GM23338 (cell line): Measurements from ENCODE around the gene MAP2K7. TPM values are rescaled to one million over a fixed set of nuclear protein-coding genes. Genes with fewer than 3 reads are reported as not detected.

ENCODE experiments used
- ATAC-seq: fragments of 200-7000 bp; cut with Tn5 transposase; 3 replicates; pipeline ENCODE4 v1.9.1; 2020
- DNase-seq: peaks from one replicate; pipeline ENCODE4 v3.0.0-alpha.2; 2015; ENCODE audit warnings: low spot score
- H2AFZ ChIP-seq: fragments of 200-600 bp; sonication (generic); 2 replicates; pipeline ENCODE4 v1.8.0; 2016; ENCODE audit warnings: antibody characterized with exemption, mild to moderate bottlenecking, moderate library complexity
- H3F3A ChIP-seq: fragments of 200-600 bp; sonication (generic); replicated peaks from 2 replicates; pipeline ENCODE4 v1.8.0; 2017; ENCODE audit warnings: antibody characterized with exemption, mixed run types, low read depth
- H3K27ac ChIP-seq: fragments of 200-600 bp; sonication (generic); 2 replicates; pipeline ENCODE4 v1.6.1; 2016; ENCODE audit warnings: low read depth
- H3K27me3 ChIP-seq: fragments of 200-600 bp; sonication (generic); 2 replicates; pipeline ENCODE4 v1.8.0; 2016; ENCODE audit warnings: mild to moderate bottlenecking, mixed run types, moderate library complexity; ENCODE audit not compliant: insufficient read depth
- H3K36me3 ChIP-seq: fragments of 200-600 bp; sonication (generic); 2 replicates; pipeline ENCODE4 v1.8.0; 2016; ENCODE audit warnings: mild to moderate bottlenecking; ENCODE audit not compliant: insufficient read depth
- H3K4me1 ChIP-seq: fragments of 200-600 bp; sonication (generic); 2 replicates; pipeline ENCODE4 v1.8.0; 2016; ENCODE audit warnings: mild to moderate bottlenecking, moderate library complexity; ENCODE audit not compliant: insufficient read depth
- H3K4me2 ChIP-seq: fragments of 200-600 bp; sonication (generic); 2 replicates; pipeline ENCODE4 v1.7.1; 2017; ENCODE audit warnings: mixed run types
- H3K4me3 ChIP-seq: fragments of 200-600 bp; sonication (generic); 2 replicates; pipeline ENCODE4 v1.6.1; 2016; ENCODE audit warnings: mixed run types
- H3K79me2 ChIP-seq: fragments of 200-600 bp; sonication (generic); replicated peaks from 2 replicates; pipeline ENCODE4 v1.8.0; 2017; ENCODE audit warnings: mild to moderate bottlenecking; ENCODE audit not compliant: insufficient read depth
- H3K9me2 ChIP-seq: fragments of 200-600 bp; sonication (generic); 2 replicates; pipeline ENCODE4 v1.8.0; 2017; ENCODE audit not compliant: insufficient read depth
- H4K20me1 ChIP-seq: fragments of 200-600 bp; sonication (generic); replicated peaks from 2 replicates; pipeline ENCODE4 v1.8.0; 2017; ENCODE audit warnings: mild to moderate bottlenecking; ENCODE audit not compliant: insufficient read depth
- H3K27ac Mint-ChIP-seq: 2 replicates; pipeline ENCODE4 v1.8.0; 2020; ENCODE audit warnings: inconsistent platforms, mild to moderate bottlenecking, moderate library complexity, mixed read lengths
- H3K27me3 Mint-ChIP-seq: 3 replicates; pipeline ENCODE4 v1.8.0; 2022; ENCODE audit warnings: low read depth, mild to moderate bottlenecking, moderate library complexity, mixed read lengths, inconsistent platforms; ENCODE audit not compliant: insufficient read depth, poor library complexity
- H3K36me3 Mint-ChIP-seq: 3 replicates; pipeline ENCODE4 v1.8.0; 2021; ENCODE audit warnings: low read depth, mild to moderate bottlenecking, inconsistent platforms, moderate library complexity, mixed read lengths
- H3K4me1 Mint-ChIP-seq: 3 replicates; pipeline ENCODE4 v1.8.0; 2020; ENCODE audit warnings: mild to moderate bottlenecking, inconsistent platforms, mixed read lengths
- H3K4me3 Mint-ChIP-seq: 3 replicates; pipeline ENCODE4 v1.8.0; 2021; ENCODE audit warnings: moderate library complexity, mild to moderate bottlenecking, inconsistent platforms, mixed read lengths
- H3K9me3 Mint-ChIP-seq: 3 replicates; pipeline ENCODE4 v1.8.0; 2020; ENCODE audit warnings: moderate library complexity, mild to moderate bottlenecking, inconsistent platforms, mixed read lengths
- CTCF ChIP-seq, 2 experiments: fragments of 200-600 bp in 1 of 2; sonication (generic) in 1 of 2; conservative IDR thresholded peaks; 2 replicates each; pipeline versions ENCODE4 v1.5.1 to v1.6.1; 2016 to 2017; ENCODE audit warnings: antibody characterized with exemption in 2 of 2, low read depth in 2 of 2, mild to moderate bottlenecking in 2 of 2, moderate library complexity in 1 of 2
- ETS1 ChIP-seq: IDR thresholded peaks from 2 replicates; pipeline ENCODE4 v1.6.1; 2016; ENCODE audit warnings: antibody characterized with exemption
- EZH2 ChIP-seq: fragments of 200-600 bp; sonication (generic); IDR thresholded peaks from one replicate; pipeline ENCODE4 v1.8.0; 2017; ENCODE audit warnings: antibody characterized with exemption, mild to moderate bottlenecking, low read depth; ENCODE audit not compliant: unreplicated experiment
- EZH2phosphoT487 ChIP-seq: fragments of 200-600 bp; sonication (generic); IDR thresholded peaks from one replicate; pipeline ENCODE4 v1.8.1; 2018; ENCODE audit warnings: antibody characterized with exemption; ENCODE audit not compliant: unreplicated experiment
- JUNB ChIP-seq: IDR thresholded peaks from one replicate; pipeline ENCODE4 v1.6.1; 2016; ENCODE audit warnings: antibody characterized with exemption; ENCODE audit not compliant: unreplicated experiment
- POLR2AphosphoS5 ChIP-seq: IDR thresholded peaks from 2 replicates; pipeline ENCODE4 v1.6.1; 2016; ENCODE audit warnings: antibody characterized with exemption, low read depth
- REST ChIP-seq: IDR thresholded peaks from one replicate; pipeline ENCODE4 v1.6.1; 2018; ENCODE audit warnings: antibody characterized with exemption; ENCODE audit not compliant: unreplicated experiment
- STAT1 ChIP-seq: IDR thresholded peaks from one replicate; pipeline ENCODE4 v1.6.1; 2016; ENCODE audit warnings: antibody characterized with exemption; ENCODE audit not compliant: unreplicated experiment
- polyA plus RNA-seq: library from polyadenylated mRNA; unstranded; fragments of >200 nt; fragmentation: Nextera tagmentation; extraction: Ambion mirVana; gene quantifications from 2 replicates; pipeline ENCODE4 v1.2.1, GENCODE V29; 2016
- total RNA-seq: library from RNA; depleted of rRNA; stranded (reverse); fragments of >200 nt; shearing (Covaris generic); gene quantifications from 2 replicates; pipeline ENCODE4 v1.2.3, GENCODE V29; 2014

The MAP2K7 gene
- total and polyA plus RNA-seq, 2 experiments from 2014 or later, result 11.3 to 22.6 TPM

GRCh38 chr19:7930765-7931164 is 27.1 kb downstream of the MAP2K7 start:
- no peak overlapping the region for H3K4me2 ChIP-seq
- no peak overlapping the region; the same call in 1 of the 2 replicates for H3K27ac ChIP-seq
- H3K4me1 Mint-ChIP-seq, result peaks cover 4% of the 10 kb centered on the region

More at GRCh38 chr19:7930765-7931164, 27.1 kb downstream of the MAP2K7 start:
- H3K27me3 Mint-ChIP-seq, result peaks cover 14% of the 10 kb centered on the region
- Histone ChIP-seq H4K20me1 (peaks cover 6% of the 10 kb centered on the region; the same call in 1 of the 2 replicates), H3K9me2 (no peaks in the 10 kb centered on the region), H3K27me3 (no peaks in the 10 kb centered on the region), H3K36me3 (peaks cover 16% of the 10 kb centered on the region; the same call in 1 of the 2 replicates), H3K4me1 (peaks cover 4% of the 10 kb centered on the region; the same call in 1 of the 2 replicates), H2AFZ (no peak overlapping the region), H3F3A (peaks cover 27% of the 10 kb centered on the region), H3K4me3 (no peak overlapping the region), H3K79me2 (no peaks in the 10 kb centered on the region)
- peaks cover 62% of the 10 kb centered on the region for H3K36me3 Mint-ChIP-seq
- H3K27ac Mint-ChIP-seq, result no peak overlapping the region
- ATAC-seq (no peak), DNase-seq (no peak)
- TF ChIP-seq ETS1 (no peak), EZH2phosphoT487 (no peak), REST (no peak), JUNB (no peak), STAT1 (no peak), EZH2 (no peak), POLR2AphosphoS5 (no peak), CTCF (conservative IDR thresholded peaks at IDR 0.05; ENCODE audit: low read depth in 2 of 2) (no peak)
- no peak overlapping the region for H3K4me3 Mint-ChIP-seq
- H3K9me3 Mint-ChIP-seq, result no peaks in the 10 kb centered on the region
